H1 (cell line): ENCODE measurements around the gene PRRG2.

ENCODE experiments used
- PHF8 ChIP-seq: fragments of 200-600 bp; sonication (generic); conservative IDR thresholded peaks from 2 replicates; pipeline ENCODE4 v1.7.1; 2012; ENCODE audit warnings: low read depth, mild to moderate bottlenecking, inconsistent platforms, low read length, moderate library complexity
- RAD21 ChIP-seq, 2 experiments: IDR thresholded peaks in 1 of 2; conservative IDR thresholded peaks in 1 of 2; 2 replicates each; pipeline ENCODE4 v1.6.1; 2011; ENCODE audit warnings: low read depth in 2 of 2, low read length in 2 of 2, improper control_type of control experiment in 1 of 2, inconsistent platforms in 1 of 2, mild to moderate bottlenecking in 1 of 2, moderate library complexity in 1 of 2
- TF ChIP-seq, protein P1 (sequence below), 3 experiments: IDR thresholded peaks; 1 replicate in 2 of 3; 2 replicates in 1 of 3; pipeline versions ENCODE4 v1.5.1 to v1.6.1; 2011; ENCODE audit warnings: low read length in 3 of 3, mild to moderate bottlenecking in 3 of 3, inconsistent platforms in 2 of 3, low read depth in 1 of 3, moderate library complexity in 1 of 3; ENCODE audit not compliant: insufficient read depth in 1 of 3; ENCODE audit errors: control extremely low read depth in 1 of 3

DNA sequence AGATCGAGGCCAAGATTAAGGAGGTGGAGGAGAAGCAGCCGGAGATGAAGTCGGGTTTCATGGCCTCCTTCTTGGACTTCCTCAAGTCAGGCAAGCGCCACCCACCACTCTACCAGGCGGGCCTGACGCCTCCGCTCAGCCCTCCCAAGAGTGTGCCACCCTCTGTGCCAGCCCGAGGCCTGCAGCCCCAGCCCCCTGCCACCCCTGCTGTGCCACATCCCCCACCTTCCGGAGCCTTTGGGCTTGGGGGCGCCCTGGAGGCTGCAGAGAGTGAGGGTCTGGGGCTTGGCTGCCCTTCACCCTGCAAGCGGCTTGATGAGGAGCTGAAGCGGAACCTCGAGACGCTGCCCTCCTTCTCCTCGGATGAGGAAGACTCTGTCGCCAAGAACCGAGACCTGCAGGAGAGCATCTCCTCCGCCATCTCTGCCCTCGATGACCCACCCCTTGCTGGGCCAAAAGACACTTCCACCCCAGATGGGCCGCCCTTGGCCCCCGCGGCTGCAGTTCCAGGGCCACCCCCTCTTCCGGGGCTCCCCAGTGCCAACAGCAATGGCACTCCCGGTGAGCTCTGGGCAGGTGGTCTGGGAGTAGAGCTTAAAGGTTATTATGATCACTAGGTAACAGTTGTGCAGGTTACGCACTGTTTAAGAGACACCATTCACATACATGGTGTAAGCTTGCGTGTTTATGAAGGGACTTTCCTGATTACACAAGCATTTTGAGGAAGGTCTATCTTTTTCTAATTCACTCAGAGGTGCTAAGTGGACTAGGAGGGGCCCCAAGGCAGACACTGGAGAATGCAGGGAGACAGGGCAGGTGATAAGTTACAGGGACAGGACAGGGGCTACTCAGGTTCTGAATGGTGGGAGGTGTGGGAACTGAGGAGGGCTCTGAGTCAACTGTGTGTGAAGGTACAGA, 18.5 kb downstream of the PRRG2 start:
- TF ChIP-seq RAD21 (IDR thresholded peaks at IDR 0.05 in 1 of 2, conservative IDR thresholded peaks at IDR 0.05 in 1 of 2; ENCODE audit: low read depth in 2 of 2, low read length in 2 of 2) (no peak), PHF8 (no peak)
- TF ChIP-seq, protein P1, sequence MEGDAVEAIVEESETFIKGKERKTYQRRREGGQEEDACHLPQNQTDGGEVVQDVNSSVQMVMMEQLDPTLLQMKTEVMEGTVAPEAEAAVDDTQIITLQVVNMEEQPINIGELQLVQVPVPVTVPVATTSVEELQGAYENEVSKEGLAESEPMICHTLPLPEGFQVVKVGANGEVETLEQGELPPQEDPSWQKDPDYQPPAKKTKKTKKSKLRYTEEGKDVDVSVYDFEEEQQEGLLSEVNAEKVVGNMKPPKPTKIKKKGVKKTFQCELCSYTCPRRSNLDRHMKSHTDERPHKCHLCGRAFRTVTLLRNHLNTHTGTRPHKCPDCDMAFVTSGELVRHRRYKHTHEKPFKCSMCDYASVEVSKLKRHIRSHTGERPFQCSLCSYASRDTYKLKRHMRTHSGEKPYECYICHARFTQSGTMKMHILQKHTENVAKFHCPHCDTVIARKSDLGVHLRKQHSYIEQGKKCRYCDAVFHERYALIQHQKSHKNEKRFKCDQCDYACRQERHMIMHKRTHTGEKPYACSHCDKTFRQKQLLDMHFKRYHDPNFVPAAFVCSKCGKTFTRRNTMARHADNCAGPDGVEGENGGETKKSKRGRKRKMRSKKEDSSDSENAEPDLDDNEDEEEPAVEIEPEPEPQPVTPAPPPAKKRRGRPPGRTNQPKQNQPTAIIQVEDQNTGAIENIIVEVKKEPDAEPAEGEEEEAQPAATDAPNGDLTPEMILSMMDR (IDR thresholded peaks at IDR 0.05; ENCODE audit: control extremely low read depth in 1 of 3, insufficient read depth in 1 of 3, low read depth in 1 of 3, low read length in 3 of 3) = no peak
